ENCODE data around the gene BCL7C. TPM values are rescaled to one million over a fixed set of nuclear protein-coding genes. Genes with fewer than 3 reads are reported as not detected.
A peak's percentile ranks its signal among the peaks of the same experiment; 100 is the strongest.

Gene BCL7C
- total and polyA plus RNA-seq, 2 of the 4 experiments (the other 2 are of a cell fraction): 32.3 to 34.9 TPM

GRCh38 chr16:30922420-30922959 lies 28.6 kb upstream of the BCL7C start (continued):
- TF ChIP-seq MXI1 (IDR thresholded peaks at IDR 0.05; ENCODE audit: borderline replicate concordance, low read depth, low read length) (0 out of 2 replicates have a peak, but pooled peaks have one; percentile 20), POLR2A (IDR thresholded peaks at IDR 0.05; ENCODE audit: low read depth, low read length) (no peak)

GRCh38 chr16:30921748-30922419 lies 28.0 kb upstream of the BCL7C start:
- peak overlapping the region; percentile 63 for H3K27ac ChIP-seq (ENCODE audit: insufficient read depth, low read length)
- peak overlapping the region; percentile 73 for H4K91ac ChIP-seq (ENCODE audit: insufficient read depth, low read depth, low read length)
- H4K5ac ChIP-seq (ENCODE audit: low read depth, low read length): peak overlapping the region; percentile 35
- peak overlapping the region; percentile 41 for H3K14ac ChIP-seq (replicated peaks; ENCODE audit: low read depth, low read length)
- DNase-seq (peak; percentile 88), ATAC-seq (ENCODE audit: low read depth) (peak; percentile 22)
- peaks cover 4% of the 10 kb centered on the region; the same call in 1 of the 2 replicates for H4K20me1 ChIP-seq (ENCODE audit: insufficient read depth, low read length)
- no peak overlapping the region; the same call in 1 of the 2 replicates for H3K18ac ChIP-seq (ENCODE audit: low read depth, low read length)
- H3K36me3 ChIP-seq (ENCODE audit: control insufficient read depth, insufficient read depth, low read length): peaks cover 4% of the 10 kb centered on the region; the same call in 1 of the 2 replicates
- intact Hi-C loops (cut with micrococcal nuclease): loop anchor here (1.0 to 5.0 kb wide), 5 partner anchors 78 to 225 kb away; partner anchors contain the start of genes CFAP119, PHKG2, RNF40 and SRCAP
- BruUV-seq (replicated peaks): no TSS peak
- peak overlapping the region; percentile 73 for H3K4me2 ChIP-seq (ENCODE audit: low read depth, low read length)
- ChIA-PET POLR2A (ENCODE audit: unreplicated experiment) (interaction anchor here (0.7 kb wide), 1 partner anchor 14 kb away, joined by 3 read pairs; no protein-coding TSS in a partner anchor), CTCF (interaction anchor here (0.7 kb wide), 1 partner anchor 944 kb away, joined by 3 read pairs; no protein-coding TSS in a partner anchor)
- H3K27me3 ChIP-seq (ENCODE audit: control insufficient read depth, insufficient read depth, low read length): no peaks in the 10 kb centered on the region
- peak overlapping the region; percentile 37; the same call in 1 of the 2 replicates for H3K56ac ChIP-seq (ENCODE audit: extremely low read depth, insufficient read depth, low read length)
- dilution Hi-C loops (cut with HindIII; ENCODE audit: low sequenced_read_pairs, unreplicated experiment): no loop called here
- 1% methylated on average over 14 of the region's 37 CpGs; no CpG with 5 or more reads in 1 of the 2 experiments for WGBS, 2 experiments (ENCODE audit: extremely low coverage in 2 of 2, insufficient read length in 1 of 2)
- TF ChIP-seq CTCF (conservative IDR thresholded peaks at IDR 0.05; ENCODE audit: low read depth, low read length) (peak; percentile 89), CEBPB (IDR thresholded peaks at IDR 0.05; ENCODE audit: low read depth, low read length) (no peak), NFE2L2 (IDR thresholded peaks at IDR 0.05; ENCODE audit: low read depth, low read length) (no peak), SMC3 (IDR thresholded peaks at IDR 0.05; ENCODE audit: low read depth, low read length) (peak; percentile 87), MXI1 (IDR thresholded peaks at IDR 0.05; ENCODE audit: borderline replicate concordance, low read depth, low read length) (no peak), POLR2A (IDR thresholded peaks at IDR 0.05; ENCODE audit: low read depth, low read length) (no peak), MAFK (IDR thresholded peaks at IDR 0.05; ENCODE audit: low read depth, low read length) (no peak), RCOR1 (IDR thresholded peaks at IDR 0.05; ENCODE audit: insufficient replicate concordance, low read length) (peak; percentile 36), BHLHE40 (IDR thresholded peaks at IDR 0.05; ENCODE audit: low read depth, low read length) (no peak), MAZ (IDR thresholded peaks at IDR 0.05; ENCODE audit: borderline replicate concordance, low read depth, low read length) (peak; percentile 88; the same call in 1 of the 2 replicates), RAD21 (IDR thresholded peaks at IDR 0.05; ENCODE audit: low read length) (peak; percentile 84)
- peak overlapping the region; percentile 58 for H3K9ac ChIP-seq (ENCODE audit: low read depth, low read length)
- peak overlapping the region; percentile 99 for H2AFZ ChIP-seq (replicated peaks; ENCODE audit: low read length, poor library complexity)
- H2BK15ac ChIP-seq (ENCODE audit: low read depth, low read length): peak overlapping the region; percentile 17; the same call in 1 of the 3 replicates
- H2AK9ac ChIP-seq (replicated peaks; ENCODE audit: low read depth, low read length, poor library complexity): peak overlapping the region; percentile 98
- no peaks in the 10 kb centered on the region for H3K9me3 ChIP-seq (ENCODE audit: control insufficient read depth, insufficient read depth, low read length)
- peak overlapping the region; percentile 30; the same call in 1 of the 2 replicates for H2AK5ac ChIP-seq (ENCODE audit: low read depth, low read length)
- peaks cover 2% of the 10 kb centered on the region; the same call in 1 of the 2 replicates for H3K4me1 ChIP-seq (ENCODE audit: control insufficient read depth, insufficient read depth, low read length)
- peaks cover 4 to 31% of the 10 kb centered on the region in 2 experiments; a peak in 2 of 4 replicates for H3K79me1 ChIP-seq (ENCODE audit: low read depth in 1 of 2, low read length in 2 of 2)
- in situ Hi-C loops (cut with MboI; ENCODE audit: low sequenced_read_pairs): no loop called here
- peak overlapping the region; percentile 48 for H3K4me3 ChIP-seq (ENCODE audit: insufficient read depth, low read depth, low read length)
- H2BK5ac ChIP-seq (ENCODE audit: low read depth, low read length, poor library complexity, severe bottlenecking): peak overlapping the region; percentile 52
- H2BK120ac ChIP-seq (ENCODE audit: low read depth, low read length): peak overlapping the region; percentile 5; the same call in 1 of the 2 replicates
- H3K9me1 ChIP-seq (ENCODE audit: insufficient read depth, low read length): no peaks in the 10 kb centered on the region
- no peak overlapping the region for H2BK20ac ChIP-seq (ENCODE audit: low read depth, low read length)
- H3K4ac ChIP-seq (ENCODE audit: low read depth, low read length): peak overlapping the region; percentile 69
- peak overlapping the region; percentile 64; the same call in 1 of the 2 replicates for H3K23ac ChIP-seq (ENCODE audit: low read depth, low read length)
- H4K8ac ChIP-seq (ENCODE audit: low read depth in 2 of 2, low read length in 2 of 2): peak overlapping the region; percentile 70 to 94
